Measurements from ENCODE around the gene PDPN.
A peak's percentile ranks its signal among the peaks of the same experiment; 100 is the strongest.

The PDPN gene, protein sequence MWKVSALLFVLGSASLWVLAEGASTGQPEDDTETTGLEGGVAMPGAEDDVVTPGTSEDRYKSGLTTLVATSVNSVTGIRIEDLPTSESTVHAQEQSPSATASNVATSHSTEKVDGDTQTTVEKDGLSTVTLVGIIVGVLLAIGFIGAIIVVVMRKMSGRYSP

DNA sequence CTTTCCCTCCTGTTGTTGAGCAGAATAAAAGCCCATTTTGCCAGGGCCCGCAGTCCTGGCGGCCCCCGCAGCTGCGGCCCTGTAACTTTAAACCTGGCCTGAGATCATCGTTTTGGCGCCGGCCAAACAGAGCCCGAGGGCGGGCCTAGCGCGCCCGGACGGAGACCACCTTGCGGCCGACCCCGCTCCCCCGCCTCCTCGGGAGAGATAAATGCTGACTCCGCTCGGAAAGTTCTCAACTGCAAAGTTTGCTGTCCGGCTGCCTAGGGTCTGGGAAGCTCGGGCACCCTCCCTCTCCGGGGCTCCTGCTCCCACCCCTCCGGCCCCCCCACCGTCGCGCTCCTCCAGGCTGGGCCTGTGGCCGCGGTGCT, at the start of gene PDPN:
Gene PDPN, plus strand, starts transcription at position 238 of the 371 bp plus-strand sequence. CDS start 202 bp downstream, outside the sequence.
- TF ChIP-seq, protein P1, sequence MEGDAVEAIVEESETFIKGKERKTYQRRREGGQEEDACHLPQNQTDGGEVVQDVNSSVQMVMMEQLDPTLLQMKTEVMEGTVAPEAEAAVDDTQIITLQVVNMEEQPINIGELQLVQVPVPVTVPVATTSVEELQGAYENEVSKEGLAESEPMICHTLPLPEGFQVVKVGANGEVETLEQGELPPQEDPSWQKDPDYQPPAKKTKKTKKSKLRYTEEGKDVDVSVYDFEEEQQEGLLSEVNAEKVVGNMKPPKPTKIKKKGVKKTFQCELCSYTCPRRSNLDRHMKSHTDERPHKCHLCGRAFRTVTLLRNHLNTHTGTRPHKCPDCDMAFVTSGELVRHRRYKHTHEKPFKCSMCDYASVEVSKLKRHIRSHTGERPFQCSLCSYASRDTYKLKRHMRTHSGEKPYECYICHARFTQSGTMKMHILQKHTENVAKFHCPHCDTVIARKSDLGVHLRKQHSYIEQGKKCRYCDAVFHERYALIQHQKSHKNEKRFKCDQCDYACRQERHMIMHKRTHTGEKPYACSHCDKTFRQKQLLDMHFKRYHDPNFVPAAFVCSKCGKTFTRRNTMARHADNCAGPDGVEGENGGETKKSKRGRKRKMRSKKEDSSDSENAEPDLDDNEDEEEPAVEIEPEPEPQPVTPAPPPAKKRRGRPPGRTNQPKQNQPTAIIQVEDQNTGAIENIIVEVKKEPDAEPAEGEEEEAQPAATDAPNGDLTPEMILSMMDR (conservative IDR thresholded peaks at IDR 0.05; ENCODE audit: low read depth, low read length): no peak
- peak within 1 kb of the TSS; percentile 75 for H3K4me3 ChIP-seq (ENCODE audit: low read length)
- DNase-seq (ENCODE audit: low read depth): no peak

DNA sequence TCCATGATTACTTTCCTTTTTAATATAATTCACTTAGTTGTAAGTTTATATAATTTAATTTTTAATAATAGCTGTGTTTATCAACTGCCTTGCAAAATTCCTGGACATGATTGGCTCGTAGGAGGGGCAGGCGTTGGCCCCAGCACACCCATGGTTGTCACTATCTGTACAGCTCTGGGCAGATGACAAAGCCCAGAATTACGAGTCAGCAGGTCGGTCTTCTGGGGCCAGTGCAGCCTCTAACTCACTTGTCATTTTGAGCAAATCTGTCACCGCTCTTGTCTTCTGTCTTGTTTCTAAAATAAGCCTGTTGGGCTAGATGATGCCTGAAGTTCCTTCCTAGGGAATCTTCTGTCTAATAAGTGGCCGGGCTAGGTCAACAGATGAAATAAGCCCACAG, 48.4 kb upstream of the PDPN start:
- H3K4me3 ChIP-seq (ENCODE audit: low read length): no peak overlapping the region
- TF ChIP-seq, protein P1 (conservative IDR thresholded peaks at IDR 0.05; ENCODE audit: low read depth, low read length): no peak
- no peak for DNase-seq (ENCODE audit: low read depth)

DNA sequence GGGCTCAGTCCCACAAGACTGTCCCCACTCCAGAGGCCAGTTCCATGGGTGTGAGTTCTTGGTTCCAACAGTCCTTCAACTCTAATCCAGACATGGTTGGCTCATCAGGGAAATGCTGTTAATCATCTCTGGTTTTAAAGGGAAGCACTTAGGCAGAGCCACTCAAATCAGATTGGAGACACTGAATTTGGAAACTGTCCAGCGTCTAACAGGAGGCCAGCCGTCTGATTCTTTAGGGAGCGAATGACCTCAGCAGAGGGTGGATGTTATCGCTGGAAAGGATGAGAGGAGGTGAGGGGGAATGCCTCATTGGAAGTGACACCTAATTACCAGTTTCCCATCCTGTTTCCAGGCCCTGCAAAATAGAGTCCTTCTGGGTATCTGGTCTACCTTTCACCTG, 47.1 kb upstream of the PDPN start:
- no peak for DNase-seq (ENCODE audit: low read depth)
- no peak overlapping the region for H3K4me3 ChIP-seq (ENCODE audit: low read length)
- TF ChIP-seq, protein P1 (conservative IDR thresholded peaks at IDR 0.05; ENCODE audit: low read depth, low read length): no peak

DNA sequence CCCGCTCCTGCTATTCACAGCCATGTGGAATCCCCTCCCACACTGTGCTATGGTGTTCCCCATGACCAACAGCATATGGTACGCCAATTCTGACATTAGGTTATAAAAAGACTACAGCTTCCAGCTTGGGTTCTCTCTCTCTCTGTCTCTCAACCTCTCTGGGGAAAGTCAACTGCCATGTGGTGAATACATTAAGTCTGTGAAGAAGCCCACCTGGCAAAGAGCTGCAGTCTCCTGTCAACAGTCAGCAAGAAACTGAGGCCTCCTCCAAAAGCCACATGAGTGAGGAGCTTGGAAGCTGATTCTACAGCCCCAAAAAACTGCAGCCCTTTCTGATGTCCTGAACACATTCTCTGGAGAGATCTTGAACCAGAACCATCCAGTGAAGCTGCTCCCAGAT, 44.8 kb upstream of the PDPN start:
- no peak overlapping the region for H3K4me3 ChIP-seq (ENCODE audit: low read length)
- TF ChIP-seq, protein P1 (conservative IDR thresholded peaks at IDR 0.05; ENCODE audit: low read depth, low read length): no peak
- no peak for DNase-seq (ENCODE audit: low read depth)

DNA sequence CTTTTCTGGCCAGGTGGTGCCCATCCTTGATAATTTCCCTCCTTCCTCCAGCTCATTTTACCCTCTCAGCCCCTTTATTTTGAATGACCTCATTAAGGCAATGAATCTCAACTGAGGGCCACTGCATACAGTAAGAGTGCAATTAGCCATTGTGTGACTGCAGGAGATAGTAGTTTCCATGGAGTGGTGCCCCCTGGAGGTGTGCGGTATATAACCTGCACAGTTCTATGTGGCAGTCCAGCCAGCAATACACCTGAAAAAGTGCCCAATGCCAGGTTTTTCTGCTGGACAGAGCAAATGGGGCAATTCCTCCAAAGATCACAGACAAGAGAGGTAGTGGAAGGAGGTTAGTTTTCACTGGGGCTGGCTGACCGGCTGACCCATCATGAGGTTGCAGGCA, 43.9 kb upstream of the PDPN start:
- H3K4me3 ChIP-seq (ENCODE audit: low read length): no peak overlapping the region
- DNase-seq (ENCODE audit: low read depth): no peak
- TF ChIP-seq, protein P1 (conservative IDR thresholded peaks at IDR 0.05; ENCODE audit: low read depth, low read length): no peak

DNA sequence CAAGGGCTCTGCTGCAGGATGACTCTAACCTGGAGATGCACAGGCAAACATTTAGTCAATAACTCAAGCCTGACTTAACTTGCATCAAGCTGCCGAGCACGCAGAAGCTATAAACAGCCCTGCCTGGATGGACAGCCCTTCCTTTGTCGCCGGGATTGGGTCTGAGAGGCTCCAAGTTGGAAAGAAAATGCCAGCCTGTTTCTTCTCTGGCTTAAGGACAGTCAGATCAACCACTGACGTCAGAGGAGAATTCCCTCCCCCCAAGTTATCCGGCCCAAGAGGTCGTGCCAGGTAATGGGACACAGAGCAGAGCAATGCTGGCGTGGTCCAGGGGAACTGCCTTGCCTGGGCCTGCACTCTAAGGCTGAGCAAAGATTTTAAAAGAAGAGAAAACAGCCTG, 42.8 kb upstream of the PDPN start:
- TF ChIP-seq, protein P1 (conservative IDR thresholded peaks at IDR 0.05; ENCODE audit: low read depth, low read length): no peak
- DNase-seq (ENCODE audit: low read depth): no peak
- no peak overlapping the region for H3K4me3 ChIP-seq (ENCODE audit: low read length)

DNA sequence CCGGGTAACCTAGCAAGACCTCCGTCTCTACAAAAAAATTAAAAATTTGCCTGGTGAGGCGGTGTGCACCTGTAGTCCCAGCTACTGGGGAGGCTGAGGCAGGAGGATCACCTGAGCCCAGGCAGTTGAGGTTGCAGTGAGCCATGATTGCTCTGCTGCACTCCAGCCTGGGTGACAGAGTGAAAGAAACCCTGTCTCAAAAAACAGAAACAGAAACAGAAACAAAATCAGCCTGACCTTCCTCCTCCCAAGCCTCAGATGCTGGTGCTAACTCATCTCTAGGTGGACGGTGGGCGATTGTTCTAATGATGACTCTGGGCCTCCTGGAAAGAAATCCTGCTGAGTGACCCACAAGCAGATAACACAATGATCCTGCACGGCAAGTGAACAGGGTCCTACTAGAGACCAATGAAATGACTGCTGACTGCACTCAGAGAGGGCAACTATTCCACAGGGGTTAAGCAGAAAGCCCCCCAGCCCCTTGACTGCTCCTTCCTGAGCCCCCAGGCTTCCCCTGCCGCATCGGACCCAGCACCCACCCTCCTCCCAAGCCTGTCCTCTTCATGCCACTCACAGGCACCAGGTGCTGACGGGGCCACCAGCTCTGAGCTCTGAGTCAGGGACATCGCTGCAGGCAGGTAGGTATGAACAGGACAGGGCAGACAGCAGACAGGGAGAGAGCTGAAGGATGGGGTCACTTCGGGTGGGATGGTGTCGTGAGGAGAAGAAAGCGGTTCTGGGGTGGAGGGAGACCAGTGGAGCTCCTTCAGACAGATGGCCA, 42.0 kb upstream of the PDPN start:
- TF ChIP-seq, protein P1 (conservative IDR thresholded peaks at IDR 0.05; ENCODE audit: low read depth, low read length): no peak
- DNase-seq (ENCODE audit: low read depth): no peak
- no peak overlapping the region for H3K4me3 ChIP-seq (ENCODE audit: low read length)
